HEK293 (cell line): ENCODE data around the gene UAP1.

Source experiments
- CTCF ChIA-PET: fragments of 350-600 bp; formaldehyde crosslinking; extraction: SDS; loops from one replicate; lab custom pipeline; 2021; ENCODE audit warnings: antibody characterized with exemption; lab: Yijun Ruan, JAX
- POLR2A ChIA-PET: fragments of 300-600 bp; formaldehyde crosslinking; extraction: SDS; loops from one replicate; lab custom pipeline; 2020; ENCODE audit warnings: antibody characterized with exemption, inconsistent platforms; lab: Yijun Ruan, JAX
- H3K27ac ChIP-seq: fragments of 200-500 bp; sonication (Bioruptor generic); 2 replicates; pipeline ENCODE4 v1.5.1; 2014; ENCODE audit warnings: low read depth, low read length, control low read depth, inconsistent platforms; ENCODE audit errors: extremely low read depth
- H3K36me3 ChIP-seq, 2 experiments: fragments of 200-500 bp in 1 of 2; sonication (Bioruptor generic) in 1 of 2; 1 replicate in 1 of 2; 2 replicates in 1 of 2; pipeline ENCODE4 v1.5.1; 2014 to 2017; ENCODE audit warnings: inconsistent platforms in 2 of 2, low read length in 2 of 2; ENCODE audit not compliant: control insufficient read depth in 2 of 2, insufficient read depth in 1 of 2
- H3K4me1 ChIP-seq: fragments of 200-500 bp; sonication (Bioruptor generic); 2 replicates; pipeline ENCODE4 v1.5.1; 2014; ENCODE audit warnings: mild to moderate bottlenecking, low read length, inconsistent platforms; ENCODE audit not compliant: control insufficient read depth, insufficient read depth
- H3K4me3 ChIP-seq: 2 replicates; pipeline ENCODE4 v1.5.1; 2011; ENCODE audit warnings: low read depth, mild to moderate bottlenecking, control low read depth, low read length, moderate library complexity
- H3K9me3 ChIP-seq: fragments of 200-500 bp; sonication (Bioruptor generic); 2 replicates; pipeline ENCODE4 v1.5.1; 2014; ENCODE audit warnings: low read depth, low read length, inconsistent platforms; ENCODE audit not compliant: control insufficient read depth, insufficient read depth
- FEZF1 ChIP-seq: fragments of 450-650 bp; formaldehyde crosslinking; IDR thresholded peaks from 2 replicates; pipeline ENCODE4 v1.5.1; 2016; ENCODE audit warnings: missing biosample characterization, missing genetic modification characterization
- INSM2 ChIP-seq: fragments of 450-650 bp; formaldehyde crosslinking; IDR thresholded peaks from 2 replicates; pipeline ENCODE4 v1.5.1; 2016; ENCODE audit warnings: missing biosample characterization, missing genetic modification characterization
- MYNN ChIP-seq: fragments of 450-650 bp; formaldehyde crosslinking; IDR thresholded peaks from 2 replicates; pipeline ENCODE4 v1.5.1; 2016; ENCODE audit warnings: missing biosample characterization, missing genetic modification characterization, borderline replicate concordance
- ZBTB10 ChIP-seq: fragments of 450-650 bp; formaldehyde crosslinking; IDR thresholded peaks from 2 replicates; pipeline ENCODE4 v1.5.1; 2016; ENCODE audit warnings: missing biosample characterization, missing genetic modification characterization
- ZBTB20 ChIP-seq: fragments of 450-650 bp; formaldehyde crosslinking; IDR thresholded peaks from 2 replicates; pipeline ENCODE4 v1.5.1; 2016; ENCODE audit warnings: missing biosample characterization, missing genetic modification characterization
- ZBTB8A ChIP-seq: fragments of 450-650 bp; formaldehyde crosslinking; IDR thresholded peaks from 2 replicates; pipeline ENCODE4 v1.5.1; 2016; ENCODE audit warnings: missing biosample characterization, missing genetic modification characterization
- ZFP3 ChIP-seq: fragments of 450-650 bp; formaldehyde crosslinking; IDR thresholded peaks from 2 replicates; pipeline ENCODE4 v1.5.1; 2016; ENCODE audit warnings: low read depth, missing biosample characterization, missing genetic modification characterization
- ZNF280D ChIP-seq: fragments of 450-650 bp; formaldehyde crosslinking; IDR thresholded peaks from 2 replicates; pipeline ENCODE4 v1.5.1; 2016; ENCODE audit warnings: missing biosample characterization, missing genetic modification characterization
- ZNF354C ChIP-seq: fragments of 450-650 bp; formaldehyde crosslinking; IDR thresholded peaks from 2 replicates; pipeline ENCODE4 v1.5.1; 2016; ENCODE audit warnings: missing biosample characterization, missing genetic modification characterization, low read depth, borderline replicate concordance
- ZNF394 ChIP-seq: fragments of 450-650 bp; formaldehyde crosslinking; IDR thresholded peaks from 2 replicates; pipeline ENCODE4 v1.5.1; 2016; ENCODE audit warnings: missing biosample characterization, missing genetic modification characterization, mild to moderate bottlenecking, moderate library complexity, borderline replicate concordance
- ZNF548 ChIP-seq: fragments of 450-650 bp; formaldehyde crosslinking; IDR thresholded peaks from 2 replicates; pipeline ENCODE4 v1.5.1; 2016; ENCODE audit warnings: missing biosample characterization, missing genetic modification characterization
- ZNF561 ChIP-seq: fragments of 450-650 bp; IDR thresholded peaks from 2 replicates; pipeline ENCODE4 v1.5.1; 2018; ENCODE audit warnings: missing biosample characterization, missing genetic modification characterization, borderline replicate concordance
- ZNF707 ChIP-seq: fragments of 450-650 bp; formaldehyde crosslinking; IDR thresholded peaks from 2 replicates; pipeline ENCODE4 v1.5.1; 2016; ENCODE audit warnings: missing biosample characterization, missing genetic modification characterization
- ZNF843 ChIP-seq: fragments of 450-650 bp; formaldehyde crosslinking; IDR thresholded peaks from 2 replicates; pipeline ENCODE4 v1.5.1; 2016; ENCODE audit warnings: missing biosample characterization, missing genetic modification characterization
- ZSCAN5A ChIP-seq: fragments of 450-650 bp; formaldehyde crosslinking; IDR thresholded peaks from 2 replicates; pipeline ENCODE4 v1.5.1; 2016; ENCODE audit warnings: missing biosample characterization, missing genetic modification characterization

Gene UAP1

GRCh38 chr1:162530988-162531319 is 30.6 kb upstream of the UAP1 start (continued):
- no peak for TF ChIP-seq ZBTB10 (tag by site-specific recombination)
- TF ChIP-seq ZBTB8A (tag by site-specific recombination): no peak
- no peak for TF ChIP-seq ZNF843 (tag by site-specific recombination)

- H3K27ac ChIP-seq: no peak overlapping the region
- ChIA-PET POLR2A (interaction anchor here (0.7 kb wide), 1 partner anchor 9 kb away, joined by 3 read pairs; no protein-coding TSS in a partner anchor), CTCF (no interaction called here)
- H3K36me3 ChIP-seq: no peaks in the 10 kb centered on the region; a peak in 1 of 3 replicates
- no peak overlapping the region for H3K4me3 ChIP-seq
- no peak for TF ChIP-seq INSM2 (tag by site-specific recombination)
- TF ChIP-seq FEZF1 (tag by site-specific recombination): no peak
- no peak for TF ChIP-seq ZNF394 (tag by site-specific recombination)
- no peak for TF ChIP-seq ZNF707 (tag by site-specific recombination)
- H3K4me1 ChIP-seq: no peaks in the 10 kb centered on the region
- no peaks in the 10 kb centered on the region for H3K9me3 ChIP-seq
Measured at GRCh38 chr1:162535501-162535900, 26.0 kb upstream of the UAP1 start.

GRCh38 chr1:162536511-162536910 is 25.0 kb upstream of the UAP1 start:
- Histone ChIP-seq H3K27ac (no peak overlapping the region), H3K36me3 (no peaks in the 10 kb centered on the region; a peak in 1 of 3 replicates), H3K4me1 (no peaks in the 10 kb centered on the region)
- CTCF ChIA-PET: no interaction called here
- TF ChIP-seq ZNF548 (tag by site-specific recombination): no peak
- no peak for TF ChIP-seq ZNF561 (tag by site-specific recombination)
- no peak for TF ChIP-seq MYNN (tag by site-specific recombination)
- no peak for TF ChIP-seq ZBTB20 (tag by site-specific recombination)
- no peak for TF ChIP-seq ZFP3 (tag by site-specific recombination)
- no peak for TF ChIP-seq ZSCAN5A (tag by site-specific recombination)
- no peak for TF ChIP-seq ZNF280D (tag by site-specific recombination)
- TF ChIP-seq ZNF354C: no peak
- TF ChIP-seq, all 188 proteins: peak for 0
- POLR2A ChIA-PET: interaction anchor here (0.6 kb wide), 1 partner anchor 71 kb away, joined by 5 read pairs; no protein-coding TSS in a partner anchor
- no peak overlapping the region for H3K4me3 ChIP-seq
- no peaks in the 10 kb centered on the region for H3K9me3 ChIP-seq
